Measurements from ENCODE around the gene ABHD11. TPM values are rescaled to one million over a fixed set of nuclear protein-coding genes. Genes with fewer than 3 reads are reported as not detected.

ABHD11 gene
- total and polyA plus RNA-seq, 9 of the 15 experiments (the other 6 are each of a cell fraction or from before 2014, with no cell fraction given) = 7.7 to 44.2 (median 18.9) TPM

- H3K9me1 ChIP-seq (ENCODE audit: control insufficient read depth, insufficient read depth, low read length) = no peaks in the 10 kb centered on the region
- H2AFZ ChIP-seq (ENCODE audit: low read depth, low read length) = no peak overlapping the region
- CTCF ChIA-PET (ENCODE audit: low intra/inter-chr PET ratio) = no interaction called here
- ATAC-seq (no peak), FAIRE-seq (no peak), DNase-seq (ENCODE audit: extremely low read depth in 1 of 4, low spot score in 3 of 4) (no peak)
- in situ Hi-C loops (cut with MboI) = loop anchor here (5.0 kb wide), 1 partner anchor 114 kb away; no protein-coding TSS in a partner anchor
- peak overlapping the region in 1 of 2 experiments; percentile 54; a peak in 2 of 4 replicates for H3K9ac ChIP-seq (ENCODE audit: insufficient read depth in 1 of 2, low read depth in 2 of 2, low read length in 2 of 2)
- peaks cover under 1% of the 10 kb centered on the region; the same call in 1 of the 2 replicates for H4K20me1 ChIP-seq (replicated peaks; ENCODE audit: control insufficient read depth, insufficient read depth, low read length)
- intact Hi-C loops (cut with micrococcal nuclease) = no loop called here
- H3K36me3 ChIP-seq (ENCODE audit: control insufficient read depth, insufficient read depth, low read length) = no peaks in the 10 kb centered on the region
- H3K4me2 ChIP-seq (ENCODE audit: insufficient read depth, low read length) = no peak overlapping the region
- H3K27ac ChIP-seq (ENCODE audit: extremely low read depth, low read depth, low read length) = no peak overlapping the region
- no peak overlapping the region for H3K4me3 ChIP-seq
- 71% methylated on average over 34 of the region's 35 CpGs for WGBS (ENCODE audit: insufficient coverage, low coverage, missing lambda C conversion rate)
- BruUV-seq (replicated peaks) = no TSS peak
- H3K27me3 ChIP-seq (ENCODE audit: control insufficient read depth in 2 of 2, insufficient read depth in 2 of 2, low read length in 2 of 2) = no peaks in the 10 kb centered on the region
- no peaks in the 10 kb centered on the region for H3K9me3 ChIP-seq (replicated peaks; ENCODE audit: control insufficient read depth, insufficient read depth, low read depth, low read length)
- POLR2A ChIA-PET = interaction anchor here (0.5 kb wide), 1 partner anchor 47 kb away, joined by 3 read pairs; no protein-coding TSS in a partner anchor
- peaks cover 2 to 28% of the 10 kb centered on the region in 2 experiments; a peak in 4 of 5 replicates for H3K4me1 ChIP-seq (replicated peaks in 1 of 2; ENCODE audit: control insufficient read depth in 2 of 2, insufficient read depth in 2 of 2, low read length in 2 of 2)
- peaks cover 10% of the 10 kb centered on the region for H3K79me2 ChIP-seq (ENCODE audit: control insufficient read depth, insufficient read depth, low read length)
- TF ChIP-seq ZNF644 (tag; IDR thresholded peaks at IDR 0.05; ENCODE audit: low read depth) (no peak), ZNF766 (CRISPR knock-in tag; conservative IDR thresholded peaks at IDR 0.05) (no peak), SMAD1 (IDR thresholded peaks at IDR 0.05; ENCODE audit: low read depth, low read length, partially characterized antibody) (no peak), MAFG (tag; conservative IDR thresholded peaks at IDR 0.05) (no peak), ZBTB49 (CRISPR knock-in tag; IDR thresholded peaks at IDR 0.05; ENCODE audit: borderline replicate concordance) (no peak), NRF1 (conservative IDR thresholded peaks at IDR 0.05 in 1 of 2, IDR thresholded peaks at IDR 0.05 in 1 of 2) (no peak), NONO (IDR thresholded peaks at IDR 0.05; ENCODE audit: low read depth in 2 of 2, low read length in 1 of 2) (no peak), JUND (IDR thresholded peaks at IDR 0.05; ENCODE audit: borderline replicate concordance, low read depth, low read length) (no peak), JUND (tag; IDR thresholded peaks at IDR 0.05; ENCODE audit: borderline replicate concordance, low read depth, low read length) (no peak), CREM (IDR thresholded peaks at IDR 0.05; ENCODE audit: low read depth) (no peak), ATF3 (IDR thresholded peaks at IDR 0.05) (peak; percentile 28; the same call in 1 of the 2 replicates), ATF3 (CRISPR knock-in tag; conservative IDR thresholded peaks at IDR 0.05) (no peak), NCOA6 (IDR thresholded peaks at IDR 0.05) (no peak), MLLT1 (IDR thresholded peaks at IDR 0.05) (no peak), SMARCB1 (IDR thresholded peaks at IDR 0.05; ENCODE audit: insufficient read length, low read depth) (no peak), HDAC6 (IDR thresholded peaks at IDR 0.05; ENCODE audit: low read depth, low read length) (no peak)
These were observed 4.4 kb upstream of the ABHD11 start for GRCh38 chr7:73742753-73743641.

Measured in K562 (cell line).